HEK293 (cell line): Measurements from ENCODE around the gene MCRIP2.

Experiments used
- CTCF ChIA-PET: fragments of 350-600 bp; formaldehyde crosslinking; extraction: SDS; loops from one replicate; lab custom pipeline; 2021; ENCODE audit warnings: antibody characterized with exemption; lab: Yijun Ruan, JAX
- POLR2A ChIA-PET: fragments of 300-600 bp; formaldehyde crosslinking; extraction: SDS; loops from one replicate; lab custom pipeline; 2020; ENCODE audit warnings: antibody characterized with exemption, inconsistent platforms; lab: Yijun Ruan, JAX
- H3K27ac ChIP-seq: fragments of 200-500 bp; sonication (Bioruptor generic); 2 replicates; pipeline ENCODE4 v1.5.1; 2014; ENCODE audit warnings: low read depth, low read length, control low read depth, inconsistent platforms; ENCODE audit errors: extremely low read depth
- H3K36me3 ChIP-seq, 2 experiments: fragments of 200-500 bp in 1 of 2; sonication (Bioruptor generic) in 1 of 2; 1 replicate in 1 of 2; 2 replicates in 1 of 2; pipeline ENCODE4 v1.5.1; 2014 to 2017; ENCODE audit warnings: inconsistent platforms in 2 of 2, low read length in 2 of 2; ENCODE audit not compliant: control insufficient read depth in 2 of 2, insufficient read depth in 1 of 2
- H3K4me1 ChIP-seq: fragments of 200-500 bp; sonication (Bioruptor generic); 2 replicates; pipeline ENCODE4 v1.5.1; 2014; ENCODE audit warnings: mild to moderate bottlenecking, low read length, inconsistent platforms; ENCODE audit not compliant: control insufficient read depth, insufficient read depth
- H3K4me3 ChIP-seq: 2 replicates; pipeline ENCODE4 v1.5.1; 2011; ENCODE audit warnings: low read depth, mild to moderate bottlenecking, control low read depth, low read length, moderate library complexity
- H3K9me3 ChIP-seq: fragments of 200-500 bp; sonication (Bioruptor generic); 2 replicates; pipeline ENCODE4 v1.5.1; 2014; ENCODE audit warnings: low read depth, low read length, inconsistent platforms; ENCODE audit not compliant: control insufficient read depth, insufficient read depth
- HIC1 ChIP-seq: fragments of 450-650 bp; formaldehyde crosslinking; IDR thresholded peaks from 2 replicates; pipeline ENCODE4 v1.5.1; 2016; ENCODE audit warnings: missing biosample characterization, missing genetic modification characterization
- KLF17 ChIP-seq: fragments of 450-650 bp; formaldehyde crosslinking; IDR thresholded peaks from 2 replicates; pipeline ENCODE4 v1.5.1; 2016; ENCODE audit warnings: missing biosample characterization, missing genetic modification characterization
- PATZ1 ChIP-seq: fragments of 450-650 bp; formaldehyde crosslinking; IDR thresholded peaks from 2 replicates; pipeline ENCODE4 v1.5.1; 2016; ENCODE audit warnings: missing biosample characterization, missing genetic modification characterization
- PRDM4 ChIP-seq: fragments of 450-650 bp; formaldehyde crosslinking; IDR thresholded peaks from 2 replicates; pipeline ENCODE4 v1.5.1; 2017; ENCODE audit warnings: missing biosample characterization, missing genetic modification characterization
- YY2 ChIP-seq: fragments of 450-650 bp; formaldehyde crosslinking; IDR thresholded peaks from 2 replicates; pipeline ENCODE4 v1.5.1; 2016; ENCODE audit warnings: missing biosample characterization, missing genetic modification characterization
- ZIC2 ChIP-seq: fragments of 450-650 bp; formaldehyde crosslinking; IDR thresholded peaks from 2 replicates; pipeline ENCODE4 v1.5.1; 2016; ENCODE audit warnings: missing biosample characterization, missing genetic modification characterization
- ZNF132 ChIP-seq: fragments of 450-650 bp; formaldehyde crosslinking; IDR thresholded peaks from 2 replicates; pipeline ENCODE4 v1.5.1; 2017; ENCODE audit warnings: missing biosample characterization, missing genetic modification characterization, borderline replicate concordance
- ZNF18 ChIP-seq: fragments of 450-650 bp; formaldehyde crosslinking; IDR thresholded peaks from 2 replicates; pipeline ENCODE4 v1.5.1; 2016; ENCODE audit warnings: missing biosample characterization, missing genetic modification characterization
- ZNF404 ChIP-seq: fragments of 450-650 bp; formaldehyde crosslinking; IDR thresholded peaks from 2 replicates; pipeline ENCODE4 v1.5.1; 2017; ENCODE audit warnings: missing biosample characterization, missing genetic modification characterization
- ZNF530 ChIP-seq: fragments of 450-650 bp; formaldehyde crosslinking; IDR thresholded peaks from 2 replicates; pipeline ENCODE4 v1.5.1; 2016; ENCODE audit warnings: low read depth, missing biosample characterization, missing genetic modification characterization
- ZNF561 ChIP-seq: fragments of 450-650 bp; IDR thresholded peaks from 2 replicates; pipeline ENCODE4 v1.5.1; 2018; ENCODE audit warnings: missing biosample characterization, missing genetic modification characterization, borderline replicate concordance
- ZNF692 ChIP-seq: fragments of 450-650 bp; formaldehyde crosslinking; IDR thresholded peaks from 2 replicates; pipeline ENCODE4 v1.5.1; 2016; ENCODE audit warnings: missing biosample characterization, missing genetic modification characterization
- ZNF843 ChIP-seq: fragments of 450-650 bp; formaldehyde crosslinking; IDR thresholded peaks from 2 replicates; pipeline ENCODE4 v1.5.1; 2016; ENCODE audit warnings: missing biosample characterization, missing genetic modification characterization

The MCRIP2 gene

GRCh38 chr16:634996-635395 lies 6.6 kb upstream of the MCRIP2 start:
- H3K27ac ChIP-seq: peak overlapping the region; percentile 82; the same call in 1 of the 2 replicates
- CTCF ChIA-PET: no interaction called here

GRCh38 chr16:635573-636205 lies 5.9 kb upstream of the MCRIP2 start:
- peaks cover 4% of the 10 kb centered on the region; the same call in 1 of the 2 replicates for H3K4me1 ChIP-seq
- H3K36me3 ChIP-seq: peaks cover 0 to 20% of the 10 kb centered on the region in 2 experiments; a peak in 1 of 3 replicates
- no peaks in the 10 kb centered on the region for H3K9me3 ChIP-seq
- ChIA-PET CTCF (interaction anchor here (1.5 kb wide), 2 partner anchors 35 to 45 kb away, joined by 5 to 6 read pairs; no protein-coding TSS in a partner anchor), POLR2A (interaction anchor here (0.6 to 2.0 kb wide), 11 partner anchors 11 to 108 kb away, joined by 3 to 10 read pairs (median 4); partner anchors contain the start of genes CAPN15, JMJD8 and WDR90)
- H3K27ac ChIP-seq: peak overlapping the region; percentile 82; the same call in 1 of the 2 replicates
- peak overlapping the region; percentile 87 for H3K4me3 ChIP-seq
- peak; percentile 57; the same call in 1 of the 2 replicates for TF ChIP-seq ZNF561 (tag by site-specific recombination)
- 0 out of 2 replicates have a peak, but pooled peaks have one; percentile 18 for TF ChIP-seq ZNF692 (tag by site-specific recombination)
- no peak for TF ChIP-seq ZNF530 (tag by site-specific recombination)
- 0 out of 2 replicates have a peak, but pooled peaks have one; percentile 39 for TF ChIP-seq PRDM4
- TF ChIP-seq ZNF404 (tag by site-specific recombination): no peak

More at GRCh38 chr16:634996-635395, 6.6 kb upstream of the MCRIP2 start:
- TF ChIP-seq HIC1 (tag by site-specific recombination) (peak; percentile 57; the same call in 1 of the 2 replicates), ZNF843 (tag by site-specific recombination) (no peak), ZNF132 (tag by site-specific recombination) (no peak), KLF17 (0 out of 2 replicates have a peak, but pooled peaks have one; percentile 16), YY2 (tag by site-specific recombination) (no peak), ZNF18 (tag by site-specific recombination) (no peak), PATZ1 (tag by site-specific recombination) (peak; percentile 48; the same call in 1 of the 2 replicates), ZIC2 (tag by site-specific recombination) (peak; percentile 56)
- Histone ChIP-seq H3K4me3 (no peak overlapping the region), H3K36me3 (peaks cover 0 to 20% of the 10 kb centered on the region in 2 experiments; a peak in 1 of 3 replicates), H3K9me3 (no peaks in the 10 kb centered on the region), H3K4me1 (peaks cover 4% of the 10 kb centered on the region; the same call in 1 of the 2 replicates)
- POLR2A ChIA-PET: interaction anchor here (0.6 to 2.0 kb wide), 2 partner anchors 13 to 30 kb away, joined by 3 to 9 read pairs; no protein-coding TSS in a partner anchor
